H7 (cell line): ENCODE data around the gene SLAMF6. TPM values are rescaled to one million over a fixed set of nuclear protein-coding genes. Genes with fewer than 3 reads are reported as not detected.
"Not testable (repeated sequence)": the region's sequence is repeated elsewhere in the genome, so short reads cannot be mapped to it uniquely, and the experiment has no call there.

Experiments
- DNase-seq: peaks from one replicate; pipeline ENCODE4 v3.0.0; 2012
- H3K27me3 ChIP-seq: 2 replicates; pipeline ENCODE4 v1.6.0; 2011; ENCODE audit warnings: mild to moderate bottlenecking, low read length; ENCODE audit not compliant: control insufficient read depth, insufficient read depth
- H3K36me3 ChIP-seq: replicated peaks from 2 replicates; pipeline ENCODE4 v1.5.1; 2011; ENCODE audit warnings: low read length; ENCODE audit not compliant: control insufficient read depth, insufficient read depth
- H3K4me3 ChIP-seq: 2 replicates; pipeline ENCODE4 v1.5.1; 2011; ENCODE audit warnings: low read depth, mild to moderate bottlenecking, control low read depth, low read length, moderate library complexity; ENCODE audit not compliant: insufficient read depth
- total RNA-seq: library from RNA; depleted of rRNA; stranded (reverse); fragments of >200 nt; shearing (Covaris generic); gene quantifications from 2 replicates; pipeline ENCODE4 v1.2.3, GENCODE V29; 2014

The SLAMF6 gene
- total RNA-seq, 1 experiment from 2014 or later = not detected

DNA sequence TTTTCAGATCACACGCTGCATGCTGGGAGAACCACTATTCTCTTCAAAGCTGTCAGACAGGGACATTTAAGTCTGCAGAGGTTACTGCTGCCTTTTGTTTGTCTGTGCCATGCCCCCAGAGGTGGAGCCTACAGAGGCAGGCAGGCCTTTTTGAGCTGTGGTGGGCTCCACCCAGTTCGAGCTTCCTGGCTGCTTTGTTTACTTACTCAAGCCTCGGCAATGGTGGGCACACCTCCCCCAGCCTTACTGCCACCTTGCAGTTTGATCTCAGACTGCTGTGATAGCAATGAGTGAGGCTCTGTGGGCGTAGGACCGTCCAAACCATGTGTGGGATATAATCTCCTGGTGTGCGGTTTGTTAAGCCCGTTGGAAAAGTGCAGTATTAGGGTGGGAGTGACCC lies 42.3 kb downstream of the SLAMF6 start:
- not testable (repeated sequence) for H3K4me3 ChIP-seq, H3K36me3 ChIP-seq, H3K27me3 ChIP-seq, DNase-seq

GRCh38 chr1:160479091-160479490 lies 44.0 kb downstream of the SLAMF6 start:
- not testable (repeated sequence) for H3K36me3 ChIP-seq, DNase-seq, H3K27me3 ChIP-seq, H3K4me3 ChIP-seq

DNA sequence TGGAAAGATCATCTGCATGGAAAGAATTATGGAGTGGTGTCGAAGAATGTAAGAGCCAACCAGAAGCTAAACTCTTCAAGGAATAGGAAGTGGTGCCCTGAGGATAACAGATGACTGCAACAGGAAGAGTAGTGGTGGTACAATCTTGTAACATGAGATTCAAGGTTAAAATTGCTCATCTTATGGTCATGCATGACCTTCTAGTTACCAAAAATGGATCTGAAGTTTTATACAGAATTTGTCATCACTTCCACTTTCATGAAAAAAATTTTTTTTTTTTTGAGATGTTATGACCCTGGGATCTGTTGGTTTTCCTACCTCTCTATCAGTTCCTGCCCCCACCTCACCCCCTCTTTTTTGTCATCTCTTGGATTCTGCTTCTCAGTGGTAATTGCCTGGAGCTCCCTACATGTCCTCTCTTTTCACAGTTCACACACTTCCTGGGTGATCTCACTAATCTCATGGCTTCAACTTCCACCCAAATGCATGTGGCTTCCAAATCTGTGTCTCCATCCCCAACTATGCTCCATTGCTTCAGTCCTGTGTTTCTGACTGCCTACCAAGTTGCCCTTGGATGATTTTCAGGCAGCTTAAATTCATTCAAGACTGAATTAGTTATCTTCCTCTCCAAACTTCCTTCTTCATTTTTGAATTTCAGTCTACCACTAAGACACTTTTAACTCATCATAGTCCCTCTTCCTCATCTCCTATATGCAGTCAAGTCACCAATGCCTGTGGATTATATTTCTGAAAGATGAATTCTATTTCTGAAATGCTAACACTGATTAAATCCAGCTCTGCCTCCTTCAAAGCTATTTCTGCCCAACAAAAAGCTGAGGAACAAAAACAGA lies 48.4 kb downstream of the SLAMF6 start:
- Histone ChIP-seq H3K27me3 (no peaks in the 10 kb centered on the region), H3K36me3 (no peaks in the 10 kb centered on the region), H3K4me3 (no peak overlapping the region)
- no peak for DNase-seq

- Histone ChIP-seq H3K36me3 (no peaks in the 10 kb centered on the region), H3K27me3 (no peaks in the 10 kb centered on the region)
- no peak for DNase-seq
These were observed 50.9 kb downstream of the SLAMF6 start for GRCh38 chr1:160472112-160472511.

GRCh38 chr1:160471253-160471652 lies 51.8 kb downstream of the SLAMF6 start:
- H3K4me3 ChIP-seq = no peak overlapping the region
- DNase-seq = no peak
- no peaks in the 10 kb centered on the region for H3K36me3 ChIP-seq
- H3K27me3 ChIP-seq = no peaks in the 10 kb centered on the region

More at GRCh38 chr1:160472112-160472511, 50.9 kb downstream of the SLAMF6 start:
- H3K4me3 ChIP-seq = no peak overlapping the region

DNA sequence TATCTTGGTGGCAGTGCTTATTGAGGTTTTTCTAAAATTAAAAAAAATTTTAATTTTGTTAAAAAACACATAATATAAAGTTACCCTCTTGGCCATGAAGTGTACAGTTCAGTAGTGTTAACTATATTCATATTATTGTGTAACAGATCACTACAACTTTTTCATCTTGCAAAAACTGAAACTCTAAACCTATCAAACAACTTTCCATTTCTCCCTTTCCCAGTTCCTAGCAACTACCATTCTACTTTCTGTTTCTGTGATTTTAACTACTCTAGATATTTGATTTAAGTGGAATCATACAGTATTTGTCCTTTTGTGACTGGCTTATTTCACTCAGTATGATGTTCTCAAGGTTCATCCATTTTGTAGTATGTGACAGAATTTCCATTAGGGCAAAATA lies 55.5 kb downstream of the SLAMF6 start:
- no peaks in the 10 kb centered on the region for H3K36me3 ChIP-seq
- DNase-seq = no peak
- no peak overlapping the region for H3K4me3 ChIP-seq
- no peaks in the 10 kb centered on the region for H3K27me3 ChIP-seq

DNA sequence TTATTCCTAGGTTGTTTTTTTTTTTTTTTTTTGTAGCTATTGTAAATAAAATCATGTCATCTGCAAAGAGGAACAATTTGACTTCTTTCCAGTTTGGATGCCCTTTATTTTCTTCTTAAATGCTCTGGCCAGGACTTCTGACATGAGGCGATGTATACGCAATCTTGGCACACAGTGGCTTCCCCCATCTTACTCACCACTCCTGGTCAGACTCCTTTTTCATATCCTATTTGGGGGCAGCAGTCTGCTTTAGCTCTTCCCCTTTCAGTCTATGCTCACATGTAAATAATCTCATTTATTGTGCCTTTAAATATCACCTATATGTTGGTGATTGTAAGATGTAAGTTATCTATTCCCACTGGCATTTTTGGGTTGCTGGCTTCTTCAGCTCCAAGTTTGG lies 56.1 kb downstream of the SLAMF6 start:
- DNase-seq = no peak
- Histone ChIP-seq H3K27me3 (no peaks in the 10 kb centered on the region), H3K4me3 (no peak overlapping the region), H3K36me3 (no peaks in the 10 kb centered on the region)

DNA sequence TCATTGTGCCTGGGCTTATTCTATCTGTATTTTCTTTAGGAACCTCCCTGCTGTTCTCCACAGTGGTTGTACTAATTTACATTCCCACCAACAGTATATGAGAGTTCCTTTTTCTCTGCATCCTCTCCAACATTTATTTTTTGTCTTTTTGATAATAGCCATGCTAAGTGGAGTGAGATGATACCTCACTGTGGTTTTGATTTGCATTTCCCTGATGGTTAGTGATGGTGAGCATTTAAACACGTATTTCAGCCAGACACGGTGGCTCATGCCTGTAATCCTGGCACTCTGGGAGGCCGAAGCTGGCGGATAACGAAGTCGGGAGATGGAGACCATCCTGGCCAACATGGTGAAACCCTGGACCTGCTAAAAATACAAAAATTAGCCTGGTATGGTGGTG lies 57.9 kb downstream of the SLAMF6 start:
- Histone ChIP-seq H3K4me3 (no peak overlapping the region), H3K36me3 (no peaks in the 10 kb centered on the region), H3K27me3 (no peaks in the 10 kb centered on the region)
- no peak for DNase-seq

GRCh38 chr1:160460683-160461287 lies 62.3 kb downstream of the SLAMF6 start:
- no peak for DNase-seq
- no peak overlapping the region for H3K4me3 ChIP-seq
- no peaks in the 10 kb centered on the region for H3K36me3 ChIP-seq
- H3K27me3 ChIP-seq = no peaks in the 10 kb centered on the region

DNA sequence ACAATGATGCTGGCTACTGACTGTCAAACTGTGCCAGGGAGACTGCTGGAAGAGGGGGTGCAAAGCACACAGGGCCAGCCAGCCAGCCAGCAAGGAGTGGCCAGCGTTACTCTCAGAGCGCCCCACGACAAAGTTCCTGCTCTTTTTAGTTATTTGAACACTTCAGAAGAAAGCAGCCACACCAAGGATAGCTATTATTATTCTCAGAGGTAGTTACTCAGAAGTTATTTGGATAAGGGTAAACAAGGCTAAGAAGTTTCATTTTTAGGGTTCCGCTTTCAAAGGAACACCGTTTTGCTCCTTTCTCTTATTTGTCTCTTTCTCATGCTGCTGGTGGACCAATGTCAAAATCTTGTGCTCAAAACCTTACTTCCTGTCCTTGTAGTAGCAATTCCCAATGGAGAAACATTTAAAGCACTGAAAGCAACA lies 62.8 kb downstream of the SLAMF6 start:
- no peak for DNase-seq
- no peak overlapping the region for H3K4me3 ChIP-seq
- H3K27me3 ChIP-seq = no peaks in the 10 kb centered on the region
- H3K36me3 ChIP-seq = no peaks in the 10 kb centered on the region

DNA sequence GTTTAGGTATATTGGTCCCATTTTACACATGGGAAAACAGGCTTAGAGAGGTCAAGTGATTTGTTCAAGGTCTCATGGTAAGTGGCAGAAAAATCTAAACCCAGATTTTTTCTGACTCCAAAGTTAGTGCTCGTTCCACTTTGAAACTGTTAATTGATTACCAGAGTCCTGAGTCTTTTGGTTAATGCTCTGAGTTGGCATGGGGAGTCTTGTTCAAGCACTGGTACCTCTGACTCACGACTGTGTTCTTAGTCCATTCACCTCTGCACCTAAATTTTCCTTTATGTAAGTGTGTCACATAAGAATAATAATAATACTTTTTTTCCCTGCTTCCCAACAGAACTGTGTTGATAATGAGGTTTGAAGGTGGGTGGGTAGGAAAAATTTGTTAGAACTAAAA lies 63.4 kb downstream of the SLAMF6 start:
- no peaks in the 10 kb centered on the region for H3K27me3 ChIP-seq
- no peak for DNase-seq

GRCh38 chr1:160459056-160459455 lies 64.0 kb downstream of the SLAMF6 start:
- DNase-seq = no peak

More for the DNA sequence above, 63.4 kb downstream of the SLAMF6 start:
- Histone ChIP-seq H3K36me3 (no peaks in the 10 kb centered on the region), H3K4me3 (no peak overlapping the region)

GRCh38 chr1:160455153-160455517 lies 67.9 kb downstream of the SLAMF6 start:
- H3K36me3 ChIP-seq = no peaks in the 10 kb centered on the region
- H3K4me3 ChIP-seq = no peak overlapping the region

More at GRCh38 chr1:160459056-160459455, 64.0 kb downstream of the SLAMF6 start:
- Histone ChIP-seq H3K36me3 (no peaks in the 10 kb centered on the region), H3K27me3 (no peaks in the 10 kb centered on the region), H3K4me3 (no peak overlapping the region)

DNA sequence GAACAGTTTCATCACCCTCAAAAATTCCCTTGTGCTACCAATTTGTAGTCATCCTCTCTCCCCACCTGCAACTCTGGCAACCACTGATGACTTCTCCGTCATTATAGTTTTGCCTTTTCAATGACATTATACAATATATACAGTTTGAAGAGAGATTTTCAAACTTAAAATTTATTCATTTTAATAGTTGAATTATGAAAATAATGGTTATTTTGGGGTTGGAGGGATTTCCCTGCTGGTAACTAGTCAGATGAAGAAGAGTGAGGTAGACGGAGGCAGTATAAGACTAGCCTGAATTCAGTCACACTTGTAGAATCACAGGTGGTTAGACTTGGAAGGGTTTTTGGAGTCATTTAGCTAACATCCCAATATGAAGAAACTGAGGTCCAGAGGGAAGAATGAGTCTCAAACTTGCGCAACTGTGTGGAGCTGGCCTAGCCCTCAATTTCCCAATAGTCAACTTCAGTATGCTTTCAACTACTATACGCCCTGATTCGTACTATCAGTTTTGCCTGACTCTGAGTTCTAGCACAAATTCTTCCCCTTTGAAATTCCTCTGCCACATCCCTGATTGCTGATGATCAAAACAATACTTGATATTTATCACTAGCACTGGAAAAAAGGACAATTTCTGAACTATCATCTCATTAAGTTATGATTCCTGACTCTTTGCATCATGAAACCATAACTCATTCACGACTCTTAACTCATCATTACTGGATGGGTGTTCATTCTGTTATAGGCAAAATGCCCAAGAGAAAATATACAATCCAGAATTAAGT lies 68.5 kb downstream of the SLAMF6 start:
- DNase-seq = no peak
- Histone ChIP-seq H3K36me3 (no peaks in the 10 kb centered on the region), H3K4me3 (no peak overlapping the region), H3K27me3 (no peaks in the 10 kb centered on the region)

More at GRCh38 chr1:160455153-160455517, 67.9 kb downstream of the SLAMF6 start:
- DNase-seq = no peak
- no peaks in the 10 kb centered on the region for H3K27me3 ChIP-seq

DNA sequence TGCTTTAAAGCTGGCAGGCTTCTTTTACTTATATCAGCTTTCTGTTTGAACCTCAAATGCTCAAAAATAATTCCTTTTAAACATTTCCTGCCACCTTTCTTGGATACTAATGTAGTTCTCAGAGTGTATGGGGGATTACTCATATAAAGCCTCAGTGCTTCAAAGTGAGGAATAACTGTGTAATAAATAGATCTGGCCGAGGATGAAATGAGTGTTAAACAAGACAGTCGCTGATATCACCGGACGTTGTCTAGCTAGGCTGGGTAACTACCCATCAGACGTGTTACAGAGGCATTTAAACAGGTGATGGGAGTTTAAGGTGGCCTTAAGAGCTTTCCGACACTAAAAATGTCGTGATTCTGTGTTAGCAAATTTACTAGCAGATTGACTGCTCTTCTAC lies 69.6 kb downstream of the SLAMF6 start:
- H3K27me3 ChIP-seq = no peaks in the 10 kb centered on the region
- DNase-seq = no peak

More for the DNA sequence above, 69.6 kb downstream of the SLAMF6 start:
- Histone ChIP-seq H3K36me3 (no peaks in the 10 kb centered on the region), H3K4me3 (no peak overlapping the region)
